Measurements from ENCODE around the gene SH2D7. TPM values are rescaled to one million over a fixed set of nuclear protein-coding genes. Genes with fewer than 3 reads are reported as not detected.
A peak's percentile ranks its signal among the peaks of the same experiment; 100 is the strongest.

The SH2D7 gene
- total RNA-seq, 2 donors from 2014 or later: not detected

GRCh38 chr15:78129077-78129750, 36.9 kb downstream of the SH2D7 start:
- ATAC-seq (replicated peaks in 1 of 2): no peak
- Mint-ChIP-seq H3K4me3 (no peak overlapping the region), H3K36me3 (ENCODE audit: insufficient read depth in 2 of 2) (no peaks in the 10 kb centered on the region), H3K27ac (no peak overlapping the region), H3K27me3 (ENCODE audit: low read depth) (peaks cover 10% of the 10 kb centered on the region), H3K4me1 (ENCODE audit: low read depth) (peaks cover 24% of the 10 kb centered on the region), H3K9me3 (no peaks in the 10 kb centered on the region)
- DNase-seq: no peak

- Mint-ChIP-seq H3K27ac (no peak overlapping the region), H3K4me1 (ENCODE audit: low read depth) (peaks cover 24% of the 10 kb centered on the region), H3K27me3 (ENCODE audit: low read depth) (peaks cover 10% of the 10 kb centered on the region), H3K36me3 (ENCODE audit: insufficient read depth in 2 of 2) (no peaks in the 10 kb centered on the region), H3K9me3 (no peaks in the 10 kb centered on the region), H3K4me3 (peak overlapping the region; percentile 56 to 83)
- no peak for DNase-seq
- ATAC-seq (replicated peaks in 1 of 2): no peak
These were observed 37.5 kb downstream of the SH2D7 start for GRCh38 chr15:78129751-78130287.

DNA sequence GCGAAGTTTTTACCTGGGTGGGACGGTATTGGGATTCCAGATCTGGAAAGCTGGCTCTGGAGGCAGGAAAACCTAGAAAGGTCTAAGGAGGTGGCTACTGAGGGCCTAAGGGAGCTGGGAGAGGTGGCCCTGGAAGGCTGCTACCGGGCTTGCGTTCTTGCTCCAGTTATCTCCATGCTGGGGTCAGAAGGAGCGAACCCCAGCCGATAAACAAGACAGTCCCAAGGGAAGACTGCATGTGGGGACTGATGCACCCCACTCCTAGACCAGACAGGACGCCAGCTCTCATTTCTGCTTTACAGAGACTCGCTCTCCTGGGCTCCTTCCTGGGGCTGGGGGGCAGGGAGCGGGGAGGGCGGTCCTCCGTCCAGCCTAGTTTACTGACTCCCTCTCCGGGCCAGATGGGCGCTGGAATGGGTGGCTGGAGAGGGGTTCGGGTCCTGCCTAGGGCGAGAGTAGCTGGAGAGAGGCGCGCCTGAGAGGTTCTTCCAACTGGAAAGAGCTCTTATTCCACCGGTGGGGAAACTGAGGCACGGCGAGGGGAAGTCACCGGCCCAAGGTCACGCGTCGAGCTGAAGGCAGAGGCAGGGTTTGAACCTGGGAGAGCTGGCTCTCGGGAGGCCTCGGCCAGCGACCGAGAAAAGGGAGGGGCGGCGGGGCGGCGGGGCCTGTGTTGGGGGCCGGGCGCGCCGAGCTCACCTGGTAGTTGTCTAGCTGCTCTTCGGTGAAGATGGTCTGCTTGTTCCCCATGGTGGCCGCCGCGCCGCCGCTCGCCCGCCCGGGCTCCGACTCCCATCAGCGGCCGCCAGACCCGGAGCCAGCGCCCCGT, 38.3 kb downstream of the SH2D7 start:
- DNase-seq: no peak
- peaks cover 24% of the 10 kb centered on the region for H3K4me1 Mint-ChIP-seq (ENCODE audit: low read depth)
- H3K4me3 Mint-ChIP-seq: peak overlapping the region; percentile 80 to 83
- H3K27ac Mint-ChIP-seq: no peak overlapping the region
- peak; percentile 56 for ATAC-seq (replicated peaks in 1 of 2)
- H3K27me3 Mint-ChIP-seq (ENCODE audit: low read depth): peaks cover 10% of the 10 kb centered on the region
- no peaks in the 10 kb centered on the region for H3K9me3 Mint-ChIP-seq
- no peaks in the 10 kb centered on the region for H3K36me3 Mint-ChIP-seq (ENCODE audit: insufficient read depth in 2 of 2)

GRCh38 chr15:78131295-78132061, 39.1 kb downstream of the SH2D7 start, which contains the start of gene CIB2:
Gene CIB2 (minus strand): TSS chr15:78131445. CDS start chr15:78131215, 230 bp downstream.
- no peaks in the 10 kb centered on the region for H3K36me3 Mint-ChIP-seq (ENCODE audit: insufficient read depth in 2 of 2)
- peaks cover 24% of the 10 kb centered on the region for H3K4me1 Mint-ChIP-seq (ENCODE audit: low read depth)
- H3K9me3 Mint-ChIP-seq: no peaks in the 10 kb centered on the region
- H3K27ac Mint-ChIP-seq: peak within 1 kb of the TSS; percentile 89
- ATAC-seq (replicated peaks in 1 of 2): peak; percentile 90 to 91
- H3K27me3 Mint-ChIP-seq (ENCODE audit: low read depth): peaks cover 10% of the 10 kb centered on the region
- DNase-seq: peak; percentile 87 to 89
- peak within 1 kb of the TSS; percentile 86 to 92 for H3K4me3 Mint-ChIP-seq

GRCh38 chr15:78133801-78134200, 41.4 kb downstream of the SH2D7 start:
- DNase-seq: no peak
- Mint-ChIP-seq H3K4me3 (no peak overlapping the region), H3K27me3 (ENCODE audit: low read depth) (peaks cover 10% of the 10 kb centered on the region), H3K27ac (no peak overlapping the region), H3K4me1 (ENCODE audit: low read depth) (peaks cover 17% of the 10 kb centered on the region), H3K36me3 (ENCODE audit: insufficient read depth in 2 of 2) (no peaks in the 10 kb centered on the region), H3K9me3 (no peaks in the 10 kb centered on the region)
- ATAC-seq (replicated peaks in 1 of 2): no peak

DNA sequence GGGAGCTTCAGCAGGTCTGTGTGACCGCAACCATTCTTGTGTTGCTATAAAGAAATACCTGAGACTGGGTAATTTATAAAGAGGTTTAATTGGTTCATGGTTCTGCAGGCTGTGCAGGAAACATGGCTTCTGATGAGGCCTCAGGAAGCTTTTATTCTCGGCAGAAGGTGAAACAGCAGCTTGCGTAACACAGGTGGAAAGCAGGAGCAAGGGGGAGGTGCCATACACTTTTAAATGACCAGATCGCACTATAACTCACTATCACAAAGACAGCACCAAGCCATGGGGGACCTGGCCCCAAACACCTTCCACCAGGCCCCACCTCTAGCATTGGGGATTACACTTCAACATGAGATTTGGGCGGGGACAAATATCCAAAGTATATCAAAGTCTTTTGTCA, 47.2 kb downstream of the SH2D7 start:
- H3K9me3 Mint-ChIP-seq: no peaks in the 10 kb centered on the region
- no peak overlapping the region for H3K4me3 Mint-ChIP-seq
- H3K27ac Mint-ChIP-seq: no peak overlapping the region
- no peaks in the 10 kb centered on the region for H3K4me1 Mint-ChIP-seq (ENCODE audit: low read depth)
- no peaks in the 10 kb centered on the region for H3K27me3 Mint-ChIP-seq (ENCODE audit: low read depth)
- H3K36me3 Mint-ChIP-seq (ENCODE audit: insufficient read depth in 2 of 2): no peaks in the 10 kb centered on the region
- ATAC-seq (replicated peaks in 1 of 2) (no peak), DNase-seq (no peak)

- H3K4me1 Mint-ChIP-seq (ENCODE audit: low read depth): no peaks in the 10 kb centered on the region
- ATAC-seq (replicated peaks in 1 of 2) (no peak), DNase-seq (no peak)
- H3K27me3 Mint-ChIP-seq (ENCODE audit: low read depth): no peaks in the 10 kb centered on the region
- H3K9me3 Mint-ChIP-seq: no peaks in the 10 kb centered on the region
- H3K4me3 Mint-ChIP-seq: no peak overlapping the region
- H3K27ac Mint-ChIP-seq: no peak overlapping the region
- no peaks in the 10 kb centered on the region for H3K36me3 Mint-ChIP-seq (ENCODE audit: insufficient read depth in 2 of 2)
These were observed 47.9 kb downstream of the SH2D7 start for GRCh38 chr15:78140292-78140691.

DNA sequence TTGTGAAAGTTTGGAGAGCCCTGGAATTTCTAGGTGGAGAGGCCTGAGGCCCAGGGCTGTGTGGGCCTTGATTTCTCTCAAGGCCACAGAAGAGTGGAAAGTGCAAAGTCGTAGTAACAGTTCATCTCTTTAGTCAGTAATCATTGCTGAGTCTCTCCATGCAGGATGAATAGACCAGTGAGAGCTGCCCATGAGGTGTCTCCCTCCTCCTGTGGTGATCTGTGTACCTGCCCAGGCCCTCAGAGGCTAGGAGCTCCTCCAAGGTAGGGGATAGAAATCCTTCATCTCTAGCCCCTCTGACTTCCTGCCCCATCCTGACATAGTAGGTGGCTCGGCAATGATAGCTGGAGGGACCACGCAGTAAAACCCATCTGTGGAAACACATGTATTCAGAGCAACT, 50.0 kb downstream of the SH2D7 start:
- ATAC-seq (replicated peaks in 1 of 2) (no peak), DNase-seq (no peak)
- Mint-ChIP-seq H3K27ac (no peak overlapping the region), H3K4me1 (ENCODE audit: low read depth) (peaks cover 4% of the 10 kb centered on the region), H3K27me3 (ENCODE audit: low read depth) (no peaks in the 10 kb centered on the region), H3K36me3 (ENCODE audit: insufficient read depth in 2 of 2) (no peaks in the 10 kb centered on the region), H3K9me3 (no peaks in the 10 kb centered on the region), H3K4me3 (no peak overlapping the region)

GRCh38 chr15:78146425-78147154, 54.2 kb downstream of the SH2D7 start:
- no peak overlapping the region for H3K27ac Mint-ChIP-seq
- no peaks in the 10 kb centered on the region for H3K9me3 Mint-ChIP-seq
- H3K4me3 Mint-ChIP-seq: no peak overlapping the region
- H3K27me3 Mint-ChIP-seq (ENCODE audit: low read depth): no peaks in the 10 kb centered on the region
- H3K4me1 Mint-ChIP-seq (ENCODE audit: low read depth): peaks cover 36% of the 10 kb centered on the region
- DNase-seq (no peak), ATAC-seq (replicated peaks in 1 of 2) (no peak)
- no peaks in the 10 kb centered on the region for H3K36me3 Mint-ChIP-seq (ENCODE audit: insufficient read depth in 2 of 2)

DNA sequence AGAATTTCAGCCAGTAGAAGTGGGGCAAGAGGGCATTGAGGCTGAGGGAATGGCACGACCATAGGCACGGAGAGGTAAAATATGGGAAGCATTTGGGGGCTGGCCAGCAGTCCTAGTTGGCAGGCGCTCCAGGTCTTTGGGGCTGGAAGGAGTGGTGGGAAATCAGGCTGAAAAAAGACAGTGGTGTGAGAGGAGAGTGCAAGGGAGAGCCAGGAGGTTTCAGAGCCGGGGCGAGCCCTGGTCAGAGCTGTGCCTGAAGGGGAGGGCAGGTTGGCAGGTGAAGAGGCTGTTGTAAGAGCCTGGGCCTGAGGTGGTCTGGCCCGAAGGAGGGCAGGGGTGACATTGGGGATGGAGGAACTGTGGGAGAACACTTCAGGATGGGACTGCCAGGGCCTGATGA, 55.2 kb downstream of the SH2D7 start:
- H3K4me3 Mint-ChIP-seq: peak overlapping the region; percentile 44 to 69
- DNase-seq (no peak), ATAC-seq (replicated peaks in 1 of 2) (no peak)
- no peaks in the 10 kb centered on the region for H3K27me3 Mint-ChIP-seq (ENCODE audit: low read depth)
- no peaks in the 10 kb centered on the region for H3K9me3 Mint-ChIP-seq
- no peak overlapping the region for H3K27ac Mint-ChIP-seq
- H3K36me3 Mint-ChIP-seq (ENCODE audit: insufficient read depth in 2 of 2): no peaks in the 10 kb centered on the region
- H3K4me1 Mint-ChIP-seq (ENCODE audit: low read depth): peaks cover 38% of the 10 kb centered on the region

DNA sequence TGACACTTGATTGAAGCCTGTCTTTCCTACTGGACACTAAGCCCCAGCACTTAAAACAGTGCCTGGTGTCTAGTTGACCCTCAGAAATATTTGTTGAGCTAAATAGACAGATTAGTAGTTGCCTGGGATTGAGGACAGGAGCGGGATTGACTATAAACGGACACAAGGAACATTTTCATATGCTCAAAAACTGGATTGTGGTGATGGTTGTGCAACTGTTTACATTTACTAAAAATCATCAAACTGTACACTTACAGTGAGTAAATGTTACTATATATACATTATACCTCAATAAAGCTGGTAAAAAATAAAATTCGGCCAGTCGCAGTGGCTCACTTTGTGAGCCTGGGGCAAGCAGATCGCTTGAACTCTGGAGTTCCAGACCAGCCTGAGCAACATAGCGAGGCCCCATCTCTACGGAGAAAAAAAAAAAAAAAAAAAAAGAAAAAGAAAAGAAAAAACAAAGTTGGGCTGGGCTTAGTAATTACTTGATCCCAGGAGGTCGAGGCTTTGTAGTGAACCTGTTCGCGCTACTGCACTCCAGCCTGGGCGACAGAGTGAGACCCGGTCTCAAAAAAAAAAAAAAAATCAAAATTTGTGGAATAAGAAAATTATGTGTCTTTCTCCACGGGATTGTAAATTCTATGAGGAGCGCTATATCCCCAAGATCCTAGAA, 56.2 kb downstream of the SH2D7 start:
- no peaks in the 10 kb centered on the region for H3K27me3 Mint-ChIP-seq (ENCODE audit: low read depth)
- DNase-seq (no peak), ATAC-seq (replicated peaks in 1 of 2) (peak; percentile 3 to 12)

More for the DNA sequence above, 56.2 kb downstream of the SH2D7 start:
- Mint-ChIP-seq H3K4me3 (peak overlapping the region; percentile 93), H3K9me3 (no peaks in the 10 kb centered on the region), H3K36me3 (ENCODE audit: insufficient read depth in 2 of 2) (peaks cover 0 to 4% of the 10 kb centered on the region in 2 donors), H3K4me1 (ENCODE audit: low read depth) (peaks cover 45% of the 10 kb centered on the region), H3K27ac (peak overlapping the region; percentile 99)

Measured in activated T-cell treated with anti-CD3 and anti-CD28 coated beads, Interleukin-2, amount 50 U/mL, for 72 hours (primary cell).